Hematopoietic multipotent progenitor cell treated with erythropoietin and hydrocortisone succinate and interleukin-3 and kit ligand, for 17 days (in vitro differentiated cells): ENCODE measurements around the gene CD22.

Source experiments
- DNase-seq: peaks from one replicate; pipeline ENCODE4 v3.0.0-alpha.2; 2015; ENCODE audit warnings: low spot score

CD22 gene

GRCh38 chr19:35314031-35314430 is 15.0 kb upstream of the CD22 start:
- DNase-seq = no peak

GRCh38 chr19:35314858-35315470 is 14.0 kb upstream of the CD22 start:
- DNase-seq = no peak

- no peak for DNase-seq
Observed at GRCh38 chr19:35315883-35316282, 13.1 kb upstream of the CD22 start.

GRCh38 chr19:35316560-35316959 is 12.4 kb upstream of the CD22 start:
- DNase-seq = no peak

- no peak for DNase-seq
Observed at GRCh38 chr19:35317464-35318043, 11.4 kb upstream of the CD22 start.

GRCh38 chr19:35318679-35319448 is 10.1 kb upstream of the CD22 start:
- no peak for DNase-seq

- no peak for DNase-seq
Observed at GRCh38 chr19:35320065-35320713, 8.8 kb upstream of the CD22 start.

GRCh38 chr19:35321291-35321690 is 7.7 kb upstream of the CD22 start:
- no peak for DNase-seq

- DNase-seq = no peak
Observed at GRCh38 chr19:35322014-35322413, 7.0 kb upstream of the CD22 start.

- DNase-seq = no peak
Observed at GRCh38 chr19:35327642-35328041, 1.3 kb upstream of the CD22 start.

- no peak for DNase-seq
Observed at GRCh38 chr19:35329323-35329722, 336 bp downstream of the CD22 start.

- no peak for DNase-seq
Observed at GRCh38 chr19:35330475-35330874, 1.5 kb downstream of the CD22 start.

- DNase-seq = no peak
Observed at GRCh38 chr19:35331551-35332214, 2.7 kb downstream of the CD22 start.

GRCh38 chr19:35332817-35333216 is 3.8 kb downstream of the CD22 start:
- DNase-seq = no peak

- no peak for DNase-seq
Observed at GRCh38 chr19:35334144-35334753, 5.3 kb downstream of the CD22 start.

GRCh38 chr19:35336166-35336955 is 7.4 kb downstream of the CD22 start:
- DNase-seq = no peak

- no peak for DNase-seq
Observed at GRCh38 chr19:35337097-35337983, 8.4 kb downstream of the CD22 start.

GRCh38 chr19:35337984-35338296 is 9.0 kb downstream of the CD22 start:
- no peak for DNase-seq

- DNase-seq = no peak
Observed at GRCh38 chr19:35340431-35340830, 11.4 kb downstream of the CD22 start.

GRCh38 chr19:35341006-35341405 is 12.0 kb downstream of the CD22 start:
- DNase-seq = no peak
